Activated CD8-positive, alpha-beta memory T cell treated with anti-CD3 and anti-CD28 coated beads, Interleukin-2, amount 10 ng/mL, durations not matched to agents 7 days and 5 days (primary cell): Measurements from ENCODE around the gene HNRNPLL. TPM values are rescaled to one million over a fixed set of nuclear protein-coding genes. Genes with fewer than 3 reads are reported as not detected.
"Not testable (repeated sequence)": the region's sequence is repeated elsewhere in the genome, so short reads cannot be mapped to it uniquely, and the experiment has no call there.

Experiments
- ATAC-seq: fragments of 150-1000 bp; cut with Tn5 transposase; one replicate; pipeline ENCODE4 v1.10.0; 2021; ENCODE audit warnings: moderate library complexity
- CTCF ChIA-PET: fragments of 350-600 bp; sonication (Branson Sonifier 250); formaldehyde crosslinking; loops from one replicate; lab custom pipeline; 2021; ENCODE audit warnings: antibody characterized with exemption; lab: Charles Lee
- DNase-seq: peaks from one replicate; pipeline ENCODE4 v3.0.0-alpha.2; 2020
- H3K27ac Mint-ChIP-seq: one replicate; pipeline ENCODE4 v1.8.0; 2021; ENCODE audit warnings: mild to moderate bottlenecking, mixed read lengths
- H3K27me3 Mint-ChIP-seq: one replicate; pipeline ENCODE4 v1.8.0; 2021; ENCODE audit warnings: mixed read lengths
- H3K36me3 Mint-ChIP-seq: one replicate; pipeline ENCODE4 v1.8.0; 2021; ENCODE audit warnings: mild to moderate bottlenecking, mixed read lengths
- H3K4me1 Mint-ChIP-seq: one replicate; pipeline ENCODE4 v1.8.0; 2021; ENCODE audit warnings: mixed read lengths
- H3K4me3 Mint-ChIP-seq: one replicate; pipeline ENCODE4 v1.8.0; 2021; ENCODE audit warnings: mild to moderate bottlenecking, moderate library complexity, mixed read lengths
- H3K9me3 Mint-ChIP-seq: one replicate; pipeline ENCODE4 v1.8.0; 2022; ENCODE audit warnings: low read depth, mixed read lengths
- total RNA-seq, 2 experiments: library from RNA; stranded (reverse); gene quantifications; one replicate each; pipeline ENCODE4 v1.2.3, GENCODE V29; 2021

Gene HNRNPLL
- 100 to 1,000 TPM in 1 of 2 experiments, 10 to 100 TPM in 1; 88.8 to 106 TPM for total RNA-seq

GRCh38 chr2:38602732-38603401, at the start of gene HNRNPLL:
Gene HNRNPLL, minus strand, starts transcription at chr2:38602928. Its CDS starts 302 bp downstream, at chr2:38602626.
- DNase-seq: peak; percentile 97
- Mint-ChIP-seq H3K4me1 (peaks cover 49% of the 10 kb centered on the region), H3K4me3 (peak within 1 kb of the TSS; percentile 99), H3K9me3 (no peaks in the 10 kb centered on the region), H3K27ac (peak within 1 kb of the TSS; percentile 95), H3K36me3 (peaks cover 21% of the 10 kb centered on the region), H3K27me3 (no peaks in the 10 kb centered on the region)
- CTCF ChIA-PET: interaction anchor here (0.7 to 12.6 kb wide), 40 partner anchors 8 to 148 kb away, joined by 3 to 166 read pairs (median 6); partner anchors contain the start of genes GALM and SRSF7
- ATAC-seq: peak; percentile 82

- CTCF ChIA-PET: interaction anchor here (5.6 kb wide), 1 partner anchor 15 kb away, joined by 70 read pairs; the partner anchor contains the start of gene GALM
- H3K4me1 Mint-ChIP-seq: peaks cover 72% of the 10 kb centered on the region
- no peak overlapping the region for H3K27ac Mint-ChIP-seq
These were observed 48.0 kb upstream of the HNRNPLL start for GRCh38 chr2:38650717-38651116.

GRCh38 chr2:38650012-38650411, 47.3 kb upstream of the HNRNPLL start:
- no peak overlapping the region for H3K27ac Mint-ChIP-seq
- H3K36me3 Mint-ChIP-seq: peaks cover 26% of the 10 kb centered on the region
- no peak for ATAC-seq
- H3K9me3 Mint-ChIP-seq: peaks cover 4% of the 10 kb centered on the region
- no peaks in the 10 kb centered on the region for H3K27me3 Mint-ChIP-seq
- H3K4me3 Mint-ChIP-seq: no peak overlapping the region
- no peak for DNase-seq
- H3K4me1 Mint-ChIP-seq: peaks cover 68% of the 10 kb centered on the region
- CTCF ChIA-PET: no interaction called here

More at GRCh38 chr2:38650717-38651116, 48.0 kb upstream of the HNRNPLL start:
- no peak for ATAC-seq
- Mint-ChIP-seq H3K9me3 (peaks cover 4% of the 10 kb centered on the region), H3K4me3 (no peak overlapping the region), H3K36me3 (peaks cover 24% of the 10 kb centered on the region), H3K27me3 (no peaks in the 10 kb centered on the region)
- DNase-seq: no peak

- no peak overlapping the region for H3K27ac Mint-ChIP-seq
- CTCF ChIA-PET: interaction anchor here (0.9 to 1.3 kb wide), 2 partner anchors 15 to 18 kb away, joined by 3 to 5 read pairs; no protein-coding TSS in a partner anchor
- DNase-seq (no peak), ATAC-seq (no peak)
- H3K4me3 Mint-ChIP-seq: no peak overlapping the region
- peaks cover 66% of the 10 kb centered on the region for H3K4me1 Mint-ChIP-seq
- peaks cover 4% of the 10 kb centered on the region for H3K9me3 Mint-ChIP-seq
- no peaks in the 10 kb centered on the region for H3K27me3 Mint-ChIP-seq
- peaks cover 26% of the 10 kb centered on the region for H3K36me3 Mint-ChIP-seq
These were observed 46.5 kb upstream of the HNRNPLL start for GRCh38 chr2:38649176-38649728.

GRCh38 chr2:38648107-38648761, 45.5 kb upstream of the HNRNPLL start:
- CTCF ChIA-PET: interaction anchor here (0.9 to 1.3 kb wide), 3 partner anchors 14 to 19 kb away, joined by 3 to 5 read pairs (median 3); no protein-coding TSS in a partner anchor
- H3K27ac Mint-ChIP-seq: peak overlapping the region; percentile 70
- no peaks in the 10 kb centered on the region for H3K27me3 Mint-ChIP-seq
- ATAC-seq (no peak), DNase-seq (no peak)
- peaks cover 65% of the 10 kb centered on the region for H3K4me1 Mint-ChIP-seq
- no peak overlapping the region for H3K4me3 Mint-ChIP-seq
- H3K36me3 Mint-ChIP-seq: peaks cover 31% of the 10 kb centered on the region
- H3K9me3 Mint-ChIP-seq: peaks cover 4% of the 10 kb centered on the region

- CTCF ChIA-PET: interaction anchor here (0.7 to 2.0 kb wide), 7 partner anchors 9 to 62 kb away, joined by 3 to 7 read pairs (median 4); no protein-coding TSS in a partner anchor
- ATAC-seq: peak; percentile 80
- Mint-ChIP-seq H3K27ac (peak overlapping the region; percentile 93), H3K36me3 (peaks cover 24% of the 10 kb centered on the region), H3K4me3 (peak overlapping the region; percentile 52), H3K4me1 (peaks cover 50% of the 10 kb centered on the region)
- not testable (repeated sequence) for H3K9me3 Mint-ChIP-seq, H3K27me3 Mint-ChIP-seq, DNase-seq
These were observed 41.2 kb upstream of the HNRNPLL start for GRCh38 chr2:38643683-38644511.

GRCh38 chr2:38643021-38643671, 40.4 kb upstream of the HNRNPLL start:
- Mint-ChIP-seq H3K4me3 (no peak overlapping the region), H3K4me1 (peaks cover 45% of the 10 kb centered on the region), H3K27ac (peak overlapping the region; percentile 93), H3K36me3 (peaks cover 21% of the 10 kb centered on the region), H3K27me3 (no peaks in the 10 kb centered on the region), H3K9me3 (peaks cover 4% of the 10 kb centered on the region)
- CTCF ChIA-PET: interaction anchor here (0.8 to 2.1 kb wide), 7 partner anchors 9 to 40 kb away, joined by 3 to 6 read pairs (median 5); no protein-coding TSS in a partner anchor
- ATAC-seq: peak; percentile 13
- no peak for DNase-seq

GRCh38 chr2:38642373-38643017, 39.8 kb upstream of the HNRNPLL start:
- Mint-ChIP-seq H3K4me1 (peaks cover 41% of the 10 kb centered on the region), H3K36me3 (peaks cover 15% of the 10 kb centered on the region), H3K27ac (peak overlapping the region; percentile 61)
- not testable (repeated sequence) for H3K4me3 Mint-ChIP-seq, DNase-seq, ATAC-seq, H3K9me3 Mint-ChIP-seq, H3K27me3 Mint-ChIP-seq
- CTCF ChIA-PET: interaction anchor here (0.9 to 2.1 kb wide), 6 partner anchors 10 to 39 kb away, joined by 3 to 6 read pairs (median 4); no protein-coding TSS in a partner anchor

GRCh38 chr2:38636069-38636468, 33.3 kb upstream of the HNRNPLL start:
- H3K27ac Mint-ChIP-seq: no peak overlapping the region
- CTCF ChIA-PET: interaction anchor here (0.9 kb wide), 1 partner anchor 55 kb away, joined by 3 read pairs; no protein-coding TSS in a partner anchor
- no peak for DNase-seq

GRCh38 chr2:38635139-38635538, 32.4 kb upstream of the HNRNPLL start:
- Mint-ChIP-seq H3K27me3 (no peaks in the 10 kb centered on the region), H3K9me3 (peaks cover 4% of the 10 kb centered on the region), H3K27ac (no peak overlapping the region), H3K4me1 (peaks cover 38% of the 10 kb centered on the region), H3K4me3 (no peak overlapping the region), H3K36me3 (peaks cover 7% of the 10 kb centered on the region)
- DNase-seq (no peak), ATAC-seq (no peak)
- CTCF ChIA-PET: interaction anchor here (0.8 to 1.5 kb wide), 6 partner anchors 10 to 54 kb away, joined by 3 to 7 read pairs (median 4); partner anchors contain the start of gene HNRNPLL

More at GRCh38 chr2:38636069-38636468, 33.3 kb upstream of the HNRNPLL start:
- Mint-ChIP-seq H3K36me3 (peaks cover 6% of the 10 kb centered on the region), H3K9me3 (peaks cover 4% of the 10 kb centered on the region), H3K4me1 (peaks cover 38% of the 10 kb centered on the region), H3K27me3 (no peaks in the 10 kb centered on the region), H3K4me3 (no peak overlapping the region)
- no peak for ATAC-seq

- no peak overlapping the region for H3K4me3 Mint-ChIP-seq
- H3K4me1 Mint-ChIP-seq: peaks cover 36% of the 10 kb centered on the region
- H3K27me3 Mint-ChIP-seq: no peaks in the 10 kb centered on the region
- H3K36me3 Mint-ChIP-seq: peaks cover 11% of the 10 kb centered on the region
- DNase-seq (no peak), ATAC-seq (peak; percentile 70)
- CTCF ChIA-PET: interaction anchor here (0.8 to 1.5 kb wide), 6 partner anchors 9 to 53 kb away, joined by 3 to 7 read pairs (median 4); partner anchors contain the start of gene HNRNPLL
- peak overlapping the region; percentile 63 for H3K27ac Mint-ChIP-seq
- H3K9me3 Mint-ChIP-seq: peaks cover 4% of the 10 kb centered on the region
These were observed 32.0 kb upstream of the HNRNPLL start for GRCh38 chr2:38634684-38635083.
